B cell (primary cell): Measurements from ENCODE around the gene ZNF771. TPM values are rescaled to one million over a fixed set of nuclear protein-coding genes. Genes with fewer than 3 reads are reported as not detected.

Source experiments
- ATAC-seq: fragments of 200-7000 bp; cut with Tn5 transposase; one replicate; pipeline ENCODE4 v1.10.0; 2021; ENCODE audit warnings: low read depth, mild to moderate bottlenecking, moderate number of reproducible peaks, moderate library complexity
- CTCF ChIA-PET: fragments of 350-600 bp; sonication (Branson Sonifier 250); formaldehyde crosslinking; loops from one replicate; lab custom pipeline; 2021; ENCODE audit warnings: antibody characterized with exemption, inconsistent platforms; lab: Charles Lee
- POLR2A ChIA-PET: fragments of 350-600 bp; sonication (Branson Sonifier 250); formaldehyde crosslinking; loops from one replicate; lab custom pipeline; 2021; ENCODE audit warnings: antibody characterized with exemption; lab: Charles Lee
- DNase-seq: peaks from one replicate; pipeline ENCODE4 v3.0.0; 2013
- H2AFZ ChIP-seq: 2 replicates; pipeline ENCODE4 v1.6.1; 2012; ENCODE audit warnings: mild to moderate bottlenecking, low read depth, low read length; ENCODE audit not compliant: insufficient read depth, poor library complexity, severe bottlenecking
- H3K27ac ChIP-seq, 2 donors: 1 replicate in 1 of 2; 2 replicates in 1 of 2; pipeline ENCODE4 v1.5.1; 2012 to 2013; ENCODE audit warnings: low read length in 2 of 2, mild to moderate bottlenecking in 2 of 2, moderate library complexity in 1 of 2
- H3K27me3 ChIP-seq, 4 experiments: fragments of 200-600 bp in 1 of 4; sonication (generic) in 1 of 4; replicated peaks in 1 of 4; 1 replicate in 2 of 4; 2 replicates in 2 of 4; pipeline versions ENCODE4 v1.6.1 to v1.7.0; 2013 to 2016; ENCODE audit warnings: low read length in 3 of 4, mild to moderate bottlenecking in 2 of 4, mixed read lengths in 1 of 4, moderate library complexity in 1 of 4; ENCODE audit not compliant: insufficient read depth in 4 of 4, control insufficient read depth in 3 of 4; ENCODE audit errors: control extremely low read depth in 1 of 4
- H3K36me3 ChIP-seq, 2 experiments: replicated peaks in 1 of 2; 1 replicate in 1 of 2; 2 replicates in 1 of 2; pipeline versions ENCODE4 v1.6.1 to v1.7.1; 2013; ENCODE audit warnings: low read length in 1 of 2; ENCODE audit not compliant: insufficient read depth in 2 of 2, control insufficient read depth in 1 of 2; ENCODE audit errors: control extremely low read depth in 1 of 2, extremely low read depth in 1 of 2
- H3K4me1 ChIP-seq, 2 donors: fragments of 200-600 bp in 1 of 2; sonication (generic) in 1 of 2; 1 replicate in 1 of 2; 2 replicates in 1 of 2; pipeline versions ENCODE4 v1.5.1 to v1.6.1; 2013 to 2017; ENCODE audit warnings: low read length in 2 of 2; ENCODE audit not compliant: control insufficient read depth in 2 of 2, insufficient read depth in 2 of 2
- H3K4me2 ChIP-seq: replicated peaks from 2 replicates; pipeline ENCODE3; 2012; ENCODE audit warnings: mild to moderate bottlenecking, low read depth, low read length; ENCODE audit not compliant: poor library complexity, severe bottlenecking
- H3K4me3 ChIP-seq, 5 experiments: fragments of 200-600 bp in 1 of 5; sonication (generic) in 1 of 5; 1 replicate in 3 of 5; 2 replicates in 2 of 5; pipeline versions ENCODE4 v1.5.1 to v1.7.0; 2011 to 2016; ENCODE audit warnings: low read length in 4 of 5, mild to moderate bottlenecking in 4 of 5, low read depth in 2 of 5, control low read depth in 1 of 5, moderate library complexity in 1 of 5; ENCODE audit not compliant: insufficient read depth in 1 of 5; ENCODE audit errors: control extremely low read depth in 1 of 5, extremely low read depth in 1 of 5
- H3K79me2 ChIP-seq: fragments of 200-600 bp; sonication (generic); one replicate; pipeline ENCODE4 v1.6.0; 2016; ENCODE audit warnings: low read length; ENCODE audit not compliant: control insufficient read depth, insufficient read depth
- H3K9ac ChIP-seq: fragments of 200-600 bp; sonication (generic); 2 replicates; pipeline ENCODE4 v1.6.1; 2017; ENCODE audit warnings: mild to moderate bottlenecking, low read length, moderate library complexity
- H3K9me3 ChIP-seq, 3 donors: one replicate each; pipeline versions ENCODE4 v1.6.1 to v1.7.1; 2013; ENCODE audit warnings: low read length in 2 of 3; ENCODE audit not compliant: control insufficient read depth in 2 of 3, insufficient read depth in 1 of 3; ENCODE audit errors: control extremely low read depth in 1 of 3
- H4K20me1 ChIP-seq: 2 replicates; pipeline ENCODE4 v1.6.0; 2012; ENCODE audit warnings: mild to moderate bottlenecking, low read length; ENCODE audit not compliant: insufficient read depth, control insufficient read depth, poor library complexity, severe bottlenecking
- H3K27ac Mint-ChIP-seq: one replicate; pipeline ENCODE4 v1.8.0; 2021; ENCODE audit warnings: mixed read lengths
- H3K27me3 Mint-ChIP-seq: one replicate; pipeline ENCODE4 v1.8.0; 2021; ENCODE audit warnings: mixed read lengths
- H3K4me1 Mint-ChIP-seq: one replicate; pipeline ENCODE4 v1.8.0; 2021; ENCODE audit warnings: mixed read lengths
- H3K4me3 Mint-ChIP-seq: one replicate; pipeline ENCODE4 v1.8.0; 2021; ENCODE audit warnings: mixed read lengths
- H3K9me3 Mint-ChIP-seq: one replicate; pipeline ENCODE4 v1.8.0; 2022; ENCODE audit warnings: mixed read lengths; ENCODE audit not compliant: insufficient read depth
- CTCF ChIP-seq: fragments of 200-600 bp; IDR thresholded peaks from one replicate; pipeline ENCODE4 v1.8.0; 2022; ENCODE audit warnings: antibody characterized with exemption, mild to moderate bottlenecking
- EZH2 ChIP-seq: IDR thresholded peaks from 2 replicates; pipeline ENCODE4 v1.6.1; 2012; ENCODE audit warnings: borderline replicate concordance, low read depth, mild to moderate bottlenecking, moderate library complexity, low read length; ENCODE audit not compliant: insufficient read depth, poor library complexity, severe bottlenecking
- WGBS: methylation state at CpG from one replicate; pipeline ENCODE4 v1.1.5; 2013; ENCODE audit warnings: missing lambda C conversion rate; ENCODE audit not compliant: insufficient coverage; 5-methylcytosine and 5-hydroxymethylcytosine counted together
- intact Hi-C: fragments of 100-400 bp; cut with micrococcal nuclease; formaldehyde crosslinking; loops from one replicate; pipeline ENCODE4 v1.10.0; 2022
- polyA plus RNA-seq: library from polyadenylated mRNA; depleted of rRNA; stranded (reverse); fragments of >200 nt; gene quantifications from 2 replicates; pipeline ENCODE4 v1.2.3, GENCODE V29; 2012
- total RNA-seq, 2 donors: library from RNA; stranded (reverse); fragments of 120-200 nt in 1 of 2; gene quantifications; 1 replicate in 1 of 2; 2 replicates in 1 of 2; pipeline versions ENCODE4 v1.2.3 to v1.2.4, GENCODE V29; 2013 to 2022

The ZNF771 gene
- total and polyA plus RNA-seq, 2 donors (not counting 1 experiment from before 2014, with no cell fraction given), result 4.1 to 6.6 TPM

- TF ChIP-seq CTCF (no peak), EZH2 (no peak)
- H3K36me3 ChIP-seq, result no peaks in the 10 kb centered on the region
Measured at GRCh38 chr16:30374538-30374937, 32.9 kb upstream of the ZNF771 start, which contains the start of gene MYL11. TSS of gene MYL11 (plus strand) at chr16:30374802. CDS start at chr16:30374858, 56 bp downstream.

GRCh38 chr16:30375864-30376263, 31.5 kb upstream of the ZNF771 start:
- H3K4me3 Mint-ChIP-seq, result no peak overlapping the region
- H3K4me2 ChIP-seq, result no peak overlapping the region
- no peak overlapping the region for H3K4me3 ChIP-seq
- peaks cover 0 to 2% of the 10 kb centered on the region in 2 experiments for H3K36me3 ChIP-seq
- TF ChIP-seq CTCF, result no peak
- no peak for TF ChIP-seq EZH2
- intact Hi-C loops, result loop anchor here (5.0 to 10.0 kb wide), 4 partner anchors 96 to 1451 kb away; partner anchors contain the start of genes ALDOA, ITGAL, RABEP2 and TBX6
- H3K4me1 ChIP-seq, result peaks cover 17 to 47% of the 10 kb centered on the region in 2 donors
- H3K27ac ChIP-seq, result peak overlapping the region in 1 of 2 donors; percentile 100
- H3K79me2 ChIP-seq, result peaks cover 24% of the 10 kb centered on the region
- H3K9me3 ChIP-seq, result peaks cover 0 to 2% (median 0%) of the 10 kb centered on the region in 3 donors
- no peaks in the 10 kb centered on the region for H3K27me3 ChIP-seq
- H3K27ac Mint-ChIP-seq, result peak overlapping the region; percentile 65
- peaks cover 46% of the 10 kb centered on the region for H3K4me1 Mint-ChIP-seq
- no peak overlapping the region for H3K9ac ChIP-seq
- ATAC-seq (no peak), DNase-seq (no peak)
- POLR2A ChIA-PET, result interaction anchor here (3.0 kb wide), 1 partner anchor 20 kb away, joined by 11 read pairs; the partner anchor contains the start of gene ZNF48
- CTCF ChIA-PET, result no interaction called here
- no peaks in the 10 kb centered on the region for H3K9me3 Mint-ChIP-seq
- no peaks in the 10 kb centered on the region for H3K27me3 Mint-ChIP-seq
- H2AFZ ChIP-seq, result no peak overlapping the region
- 100% methylated on average over 5 of the region's 8 CpGs for WGBS
- no peaks in the 10 kb centered on the region for H4K20me1 ChIP-seq

More at GRCh38 chr16:30374538-30374937, 32.9 kb upstream of the ZNF771 start, which contains the start of gene MYL11:
- no peak within 1 kb of the TSS for H2AFZ ChIP-seq
- intact Hi-C loops, result loop anchor here (10.0 kb wide), 3 partner anchors 280 to 1450 kb away; partner anchors contain the start of genes ALDOA, RABEP2, TBX6 and YPEL3
- 100% methylated on average over 2 of the region's 6 CpGs for WGBS
- no peak within 1 kb of the TSS for H3K4me3 Mint-ChIP-seq
- no peak within 1 kb of the TSS for H3K4me2 ChIP-seq
- H3K9me3 ChIP-seq, result peaks cover 0 to 2% (median 0%) of the 10 kb centered on the region in 3 donors
- H3K27me3 ChIP-seq, result no peaks in the 10 kb centered on the region
- ATAC-seq (no peak), DNase-seq (peak; percentile 9)
- H3K27ac ChIP-seq, result no peak within 1 kb of the TSS
- no peaks in the 10 kb centered on the region for H3K27me3 Mint-ChIP-seq
- H3K9me3 Mint-ChIP-seq, result no peaks in the 10 kb centered on the region
- H3K27ac Mint-ChIP-seq, result peak within 1 kb of the TSS; percentile 65
- H3K4me1 ChIP-seq, result peaks cover 17 to 37% of the 10 kb centered on the region in 2 donors
- ChIA-PET POLR2A (no interaction called here), CTCF (interaction anchor here (1.0 kb wide), 1 partner anchor 35 kb away, joined by 3 read pairs; no protein-coding TSS in a partner anchor)
- H3K9ac ChIP-seq, result no peak within 1 kb of the TSS
- H3K79me2 ChIP-seq, result peaks cover 18% of the 10 kb centered on the region
- peaks cover 3% of the 10 kb centered on the region for H4K20me1 ChIP-seq
- no peak within 1 kb of the TSS for H3K4me3 ChIP-seq
- H3K4me1 Mint-ChIP-seq, result peaks cover 40% of the 10 kb centered on the region
